HEK293 (cell line): ENCODE measurements around the gene SSBP3.

Source experiments
- CTCF ChIA-PET: fragments of 350-600 bp; formaldehyde crosslinking; extraction: SDS; loops from one replicate; lab custom pipeline; 2021; ENCODE audit warnings: antibody characterized with exemption; lab: Yijun Ruan, JAX
- POLR2A ChIA-PET: fragments of 300-600 bp; formaldehyde crosslinking; extraction: SDS; loops from one replicate; lab custom pipeline; 2020; ENCODE audit warnings: antibody characterized with exemption, inconsistent platforms; lab: Yijun Ruan, JAX
- H3K27ac ChIP-seq: fragments of 200-500 bp; sonication (Bioruptor generic); 2 replicates; pipeline ENCODE4 v1.5.1; 2014; ENCODE audit warnings: low read depth, low read length, control low read depth, inconsistent platforms; ENCODE audit errors: extremely low read depth
- H3K36me3 ChIP-seq, 2 experiments: fragments of 200-500 bp in 1 of 2; sonication (Bioruptor generic) in 1 of 2; 1 replicate in 1 of 2; 2 replicates in 1 of 2; pipeline ENCODE4 v1.5.1; 2014 to 2017; ENCODE audit warnings: inconsistent platforms in 2 of 2, low read length in 2 of 2; ENCODE audit not compliant: control insufficient read depth in 2 of 2, insufficient read depth in 1 of 2
- H3K4me1 ChIP-seq: fragments of 200-500 bp; sonication (Bioruptor generic); 2 replicates; pipeline ENCODE4 v1.5.1; 2014; ENCODE audit warnings: mild to moderate bottlenecking, low read length, inconsistent platforms; ENCODE audit not compliant: control insufficient read depth, insufficient read depth
- H3K4me3 ChIP-seq: 2 replicates; pipeline ENCODE4 v1.5.1; 2011; ENCODE audit warnings: low read depth, mild to moderate bottlenecking, control low read depth, low read length, moderate library complexity
- H3K9me3 ChIP-seq: fragments of 200-500 bp; sonication (Bioruptor generic); 2 replicates; pipeline ENCODE4 v1.5.1; 2014; ENCODE audit warnings: low read depth, low read length, inconsistent platforms; ENCODE audit not compliant: control insufficient read depth, insufficient read depth
- KLF10 ChIP-seq: fragments of 450-650 bp; IDR thresholded peaks from 2 replicates; pipeline ENCODE4 v1.5.1; 2018; ENCODE audit warnings: missing biosample characterization, mild to moderate bottlenecking, missing genetic modification characterization
- KLF7 ChIP-seq: fragments of 450-650 bp; formaldehyde crosslinking; IDR thresholded peaks from 2 replicates; pipeline ENCODE4 v1.5.1; 2016; ENCODE audit warnings: missing biosample characterization, missing genetic modification characterization, borderline replicate concordance
- MEIS1 ChIP-seq: sonication (generic); formaldehyde crosslinking; IDR thresholded peaks from 2 replicates; pipeline ENCODE4 v1.8.1; 2022; ENCODE audit warnings: missing genetic modification reagents, mild to moderate bottlenecking, borderline replicate concordance
- MYNN ChIP-seq: fragments of 450-650 bp; formaldehyde crosslinking; IDR thresholded peaks from 2 replicates; pipeline ENCODE4 v1.5.1; 2016; ENCODE audit warnings: missing biosample characterization, missing genetic modification characterization, borderline replicate concordance
- SP2 ChIP-seq: fragments of 450-650 bp; formaldehyde crosslinking; IDR thresholded peaks from 2 replicates; pipeline ENCODE4 v1.5.1; 2016; ENCODE audit warnings: missing biosample characterization, missing genetic modification characterization
- ZNF155 ChIP-seq: fragments of 450-650 bp; formaldehyde crosslinking; IDR thresholded peaks from 2 replicates; pipeline ENCODE4 v1.5.1; 2016; ENCODE audit warnings: missing biosample characterization, missing genetic modification characterization
- ZNF175 ChIP-seq: fragments of 450-650 bp; formaldehyde crosslinking; IDR thresholded peaks from 2 replicates; pipeline ENCODE4 v1.5.1; 2016; ENCODE audit warnings: missing biosample characterization, missing genetic modification characterization
- ZNF274 ChIP-seq, 2 experiments: fragments of 200-500 bp in 1 of 2; fragments of 450-650 bp in 1 of 2; sonication (Bioruptor generic) in 1 of 2; formaldehyde crosslinking in 1 of 2; IDR thresholded peaks; 2 replicates each; pipeline versions ENCODE4 v1.5.1 to v1.6.1; 2014 to 2016; ENCODE audit warnings: borderline replicate concordance in 1 of 2, inconsistent platforms in 1 of 2, low read length in 1 of 2, missing biosample characterization in 1 of 2, missing genetic modification characterization in 1 of 2
- ZNF354C ChIP-seq: fragments of 450-650 bp; formaldehyde crosslinking; IDR thresholded peaks from 2 replicates; pipeline ENCODE4 v1.5.1; 2016; ENCODE audit warnings: missing biosample characterization, missing genetic modification characterization, low read depth, borderline replicate concordance
- ZNF629 ChIP-seq: fragments of 450-650 bp; formaldehyde crosslinking; IDR thresholded peaks from 2 replicates; pipeline ENCODE4 v1.5.1; 2017; ENCODE audit warnings: missing biosample characterization, missing genetic modification characterization
- ZNF701 ChIP-seq: fragments of 450-650 bp; formaldehyde crosslinking; IDR thresholded peaks from 2 replicates; pipeline ENCODE4 v1.5.1; 2016; ENCODE audit warnings: missing biosample characterization, missing genetic modification characterization
- ZNF747 ChIP-seq: fragments of 450-650 bp; formaldehyde crosslinking; IDR thresholded peaks from 2 replicates; pipeline ENCODE4 v1.5.1; 2016; ENCODE audit warnings: missing biosample characterization, missing genetic modification characterization
- ZNF785 ChIP-seq: fragments of 450-650 bp; formaldehyde crosslinking; IDR thresholded peaks from 2 replicates; pipeline ENCODE4 v1.5.1; 2016; ENCODE audit warnings: missing biosample characterization, missing genetic modification characterization
- TF ChIP-seq, protein P1 (sequence below): fragments of 450-650 bp; formaldehyde crosslinking; IDR thresholded peaks from 2 replicates; pipeline ENCODE4 v1.5.1; 2016; ENCODE audit warnings: missing biosample characterization, missing genetic modification characterization, borderline replicate concordance
- TF ChIP-seq, protein P2 (sequence below): fragments of 450-650 bp; formaldehyde crosslinking; IDR thresholded peaks from 2 replicates; pipeline ENCODE4; 2016; ENCODE audit warnings: missing biosample characterization, missing genetic modification characterization
- TF ChIP-seq, protein P3 (sequence below): fragments of 450-650 bp; formaldehyde crosslinking; IDR thresholded peaks from 2 replicates; pipeline ENCODE4 v1.5.1; 2016; ENCODE audit warnings: missing biosample characterization, missing genetic modification characterization
- TF ChIP-seq, protein P4 (sequence below): fragments of 450-650 bp; formaldehyde crosslinking; IDR thresholded peaks from 2 replicates; pipeline ENCODE4 v1.5.1; 2017; ENCODE audit warnings: missing biosample characterization, missing genetic modification characterization

The SSBP3 gene

DNA sequence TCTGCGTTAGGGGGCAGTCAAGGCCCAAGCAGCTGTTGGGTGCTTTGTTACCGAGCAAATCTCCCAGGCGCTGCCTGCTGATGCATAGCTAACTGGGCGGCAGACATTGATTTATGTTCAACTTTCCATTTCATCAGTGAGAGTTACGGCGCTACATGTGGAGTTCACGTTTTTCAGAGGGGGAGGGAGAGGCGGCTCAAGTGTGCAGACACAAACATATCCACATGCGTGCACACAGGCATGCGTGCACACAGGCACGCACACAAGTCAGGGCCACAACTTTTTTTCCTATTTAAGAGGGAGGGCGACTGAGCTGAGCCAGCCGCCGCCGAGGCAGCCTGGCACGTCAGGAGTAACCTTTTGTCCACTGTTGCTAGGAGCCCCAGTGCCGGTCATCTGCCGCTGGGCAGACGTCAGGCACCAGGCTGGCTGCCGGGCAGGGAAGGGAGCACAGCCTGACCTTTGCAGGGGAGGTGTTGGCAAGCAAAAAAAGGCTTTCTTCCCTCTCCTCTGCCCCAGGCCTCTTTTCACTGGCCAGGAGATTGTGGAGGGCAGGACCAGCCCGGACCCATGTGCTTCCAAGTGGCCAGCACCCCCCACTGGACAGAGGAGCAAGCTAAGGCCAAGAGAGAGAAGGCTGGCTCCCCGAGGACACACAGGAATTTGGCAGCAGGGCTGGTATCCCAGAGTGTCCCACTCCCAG, 133.0 kb downstream of the SSBP3 start (continued):
- TF ChIP-seq SP2 (tag by site-specific recombination), result peak; percentile 69
- 0 out of 2 replicates have a peak, but pooled peaks have one; percentile 35 for TF ChIP-seq KLF10 (tag by site-specific recombination)
- peak; percentile 92 for TF ChIP-seq ZNF629
- peak; percentile 35; the same call in 1 of the 2 replicates for TF ChIP-seq MYNN (tag by site-specific recombination)
- TF ChIP-seq MEIS1 (CRISPR knock-in tag), result no peak
- TF ChIP-seq KLF7 (tag by site-specific recombination), result no peak
- TF ChIP-seq ZNF274 (IDR thresholded peaks at IDR 0.05; ENCODE audit: low read length), result no peak
- TF ChIP-seq ZNF274 (tag by site-specific recombination; IDR thresholded peaks at IDR 0.05; ENCODE audit: borderline replicate concordance), result no peak
- no peak for TF ChIP-seq ZNF785 (tag by site-specific recombination)
- TF ChIP-seq, protein P1, sequence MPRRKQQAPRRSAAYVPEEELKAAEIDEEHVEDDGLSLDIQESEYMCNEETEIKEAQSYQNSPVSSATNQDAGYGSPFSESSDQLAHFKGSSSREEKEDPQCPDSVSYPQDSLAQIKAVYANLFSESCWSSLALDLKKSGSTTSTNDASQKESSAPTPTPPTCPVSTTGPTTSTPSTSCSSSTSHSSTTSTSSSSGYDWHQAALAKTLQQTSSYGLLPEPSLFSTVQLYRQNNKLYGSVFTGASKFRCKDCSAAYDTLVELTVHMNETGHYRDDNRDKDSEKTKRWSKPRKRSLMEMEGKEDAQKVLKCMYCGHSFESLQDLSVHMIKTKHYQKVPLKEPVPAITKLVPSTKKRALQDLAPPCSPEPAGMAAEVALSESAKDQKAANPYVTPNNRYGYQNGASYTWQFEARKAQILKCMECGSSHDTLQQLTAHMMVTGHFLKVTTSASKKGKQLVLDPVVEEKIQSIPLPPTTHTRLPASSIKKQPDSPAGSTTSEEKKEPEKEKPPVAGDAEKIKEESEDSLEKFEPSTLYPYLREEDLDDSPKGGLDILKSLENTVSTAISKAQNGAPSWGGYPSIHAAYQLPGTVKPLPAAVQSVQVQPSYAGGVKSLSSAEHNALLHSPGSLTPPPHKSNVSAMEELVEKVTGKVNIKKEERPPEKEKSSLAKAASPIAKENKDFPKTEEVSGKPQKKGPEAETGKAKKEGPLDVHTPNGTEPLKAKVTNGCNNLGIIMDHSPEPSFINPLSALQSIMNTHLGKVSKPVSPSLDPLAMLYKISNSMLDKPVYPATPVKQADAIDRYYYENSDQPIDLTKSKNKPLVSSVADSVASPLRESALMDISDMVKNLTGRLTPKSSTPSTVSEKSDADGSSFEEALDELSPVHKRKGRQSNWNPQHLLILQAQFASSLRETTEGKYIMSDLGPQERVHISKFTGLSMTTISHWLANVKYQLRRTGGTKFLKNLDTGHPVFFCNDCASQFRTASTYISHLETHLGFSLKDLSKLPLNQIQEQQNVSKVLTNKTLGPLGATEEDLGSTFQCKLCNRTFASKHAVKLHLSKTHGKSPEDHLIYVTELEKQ (tag by site-specific recombination), result peak; percentile 98
- no peak for TF ChIP-seq ZNF747 (tag by site-specific recombination)

DNA sequence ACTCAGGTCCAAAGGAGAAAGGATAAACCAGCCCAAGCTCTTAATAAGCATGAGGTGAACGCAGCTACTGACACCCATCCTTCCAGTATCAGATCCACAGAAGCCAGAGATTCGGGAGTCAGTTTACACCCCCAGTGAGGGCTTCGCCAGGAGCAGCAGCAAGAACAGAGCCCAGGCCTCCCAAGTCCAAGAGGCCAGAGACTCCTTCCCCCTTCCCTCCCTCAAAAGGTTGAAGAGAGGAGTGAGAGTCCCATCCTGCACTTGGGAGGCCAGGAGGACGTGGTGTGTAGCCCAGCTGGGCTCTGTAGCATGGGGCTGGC, 133.5 kb downstream of the SSBP3 start:
- POLR2A ChIA-PET, result interaction anchor here (0.7 kb wide), 3 partner anchors 22 to 133 kb away, joined by 3 to 5 read pairs (median 3); partner anchors contain the start of gene SSBP3
- TF ChIP-seq, protein P2, sequence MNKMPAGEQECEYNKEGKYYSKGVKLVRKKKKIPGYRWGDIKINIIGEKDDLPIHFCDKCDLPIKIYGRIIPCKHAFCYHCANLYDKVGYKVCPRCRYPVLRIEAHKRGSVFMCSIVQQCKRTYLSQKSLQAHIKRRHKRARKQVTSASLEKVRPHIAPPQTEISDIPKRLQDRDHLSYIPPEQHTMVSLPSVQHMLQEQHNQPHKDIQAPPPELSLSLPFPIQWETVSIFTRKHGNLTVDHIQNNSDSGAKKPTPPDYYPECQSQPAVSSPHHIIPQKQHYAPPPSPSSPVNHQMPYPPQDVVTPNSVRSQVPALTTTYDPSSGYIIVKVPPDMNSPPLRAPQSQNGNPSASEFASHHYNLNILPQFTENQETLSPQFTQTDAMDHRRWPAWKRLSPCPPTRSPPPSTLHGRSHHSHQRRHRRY (tag by site-specific recombination), result no peak
- no peak for TF ChIP-seq ZNF629
- TF ChIP-seq, protein P3, sequence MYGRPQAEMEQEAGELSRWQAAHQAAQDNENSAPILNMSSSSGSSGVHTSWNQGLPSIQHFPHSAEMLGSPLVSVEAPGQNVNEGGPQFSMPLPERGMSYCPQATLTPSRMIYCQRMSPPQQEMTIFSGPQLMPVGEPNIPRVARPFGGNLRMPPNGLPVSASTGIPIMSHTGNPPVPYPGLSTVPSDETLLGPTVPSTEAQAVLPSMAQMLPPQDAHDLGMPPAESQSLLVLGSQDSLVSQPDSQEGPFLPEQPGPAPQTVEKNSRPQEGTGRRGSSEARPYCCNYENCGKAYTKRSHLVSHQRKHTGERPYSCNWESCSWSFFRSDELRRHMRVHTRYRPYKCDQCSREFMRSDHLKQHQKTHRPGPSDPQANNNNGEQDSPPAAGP, result no peak
- no peak for TF ChIP-seq ZNF155
- no peak for TF ChIP-seq ZNF175
- TF ChIP-seq, protein P4, sequence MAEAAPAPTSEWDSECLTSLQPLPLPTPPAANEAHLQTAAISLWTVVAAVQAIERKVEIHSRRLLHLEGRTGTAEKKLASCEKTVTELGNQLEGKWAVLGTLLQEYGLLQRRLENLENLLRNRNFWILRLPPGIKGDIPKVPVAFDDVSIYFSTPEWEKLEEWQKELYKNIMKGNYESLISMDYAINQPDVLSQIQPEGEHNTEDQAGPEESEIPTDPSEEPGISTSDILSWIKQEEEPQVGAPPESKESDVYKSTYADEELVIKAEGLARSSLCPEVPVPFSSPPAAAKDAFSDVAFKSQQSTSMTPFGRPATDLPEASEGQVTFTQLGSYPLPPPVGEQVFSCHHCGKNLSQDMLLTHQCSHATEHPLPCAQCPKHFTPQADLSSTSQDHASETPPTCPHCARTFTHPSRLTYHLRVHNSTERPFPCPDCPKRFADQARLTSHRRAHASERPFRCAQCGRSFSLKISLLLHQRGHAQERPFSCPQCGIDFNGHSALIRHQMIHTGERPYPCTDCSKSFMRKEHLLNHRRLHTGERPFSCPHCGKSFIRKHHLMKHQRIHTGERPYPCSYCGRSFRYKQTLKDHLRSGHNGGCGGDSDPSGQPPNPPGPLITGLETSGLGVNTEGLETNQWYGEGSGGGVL, result no peak
- TF ChIP-seq ZNF701 (tag by site-specific recombination), result no peak
- no peak for TF ChIP-seq ZNF354C (tag by site-specific recombination)
- CTCF ChIA-PET, result interaction anchor here (0.6 to 1.2 kb wide), 3 partner anchors 18 to 187 kb away, joined by 3 to 4 read pairs (median 4); no protein-coding TSS in a partner anchor

More for the DNA sequence above, 133.5 kb downstream of the SSBP3 start:
- Histone ChIP-seq H3K9me3 (no peaks in the 10 kb centered on the region), H3K27ac (no peak overlapping the region), H3K4me1 (no peaks in the 10 kb centered on the region), H3K4me3 (no peak overlapping the region), H3K36me3 (peaks cover 0 to 7% of the 10 kb centered on the region in 2 experiments; a peak in 1 of 3 replicates)
